Left cardiac atrium (tissue), 4 donors: ENCODE measurements around the gene IL1RAP. TPM values are rescaled to one million over a fixed set of nuclear protein-coding genes. Genes with fewer than 3 reads are reported as not detected.
"Not testable (repeated sequence)": the region's sequence is repeated elsewhere in the genome, so short reads cannot be mapped to it uniquely, and the experiment has no call there.

Experiments
- ATAC-seq, 2 donors: fragments of 200-7000 bp; cut with Tn5 transposase; one replicate each; pipeline ENCODE4 v1.9.1; 2020; ENCODE audit warnings: mild to moderate bottlenecking in 2 of 2, moderate library complexity in 2 of 2
- DNase-seq: peaks from one replicate; pipeline ENCODE4 v3.0.0-alpha.2; 2020
- intact Hi-C, 2 donors: fragments of 100-400 bp; cut with DNase I; formaldehyde crosslinking; loops; one replicate each; pipeline versions ENCODE4 v1.14.1 to v1.15.1; 2022 to 2023
- long read RNA-seq: library from polyadenylated mRNA; unstranded; transcript quantifications from one replicate; pipeline ENCODE4 v2.0.0, GENCODE V29; 2021
- total RNA-seq, 2 donors: library from RNA; stranded (reverse); fragmentation: NEBNext Ultra II Directional; extraction: Animal tissue kit (Norgen Biotek cat#: 25700); gene quantifications; one replicate each; pipeline ENCODE4 v1.2.1, GENCODE V29; 2021
- donor health status: DM: no; HTN: yes; CAD: no.
- donor health status: DM: no; HTN: yes; CAD: no; lungs with severe emphysema.
- donor health status: DM: yes; HTN: yes; CAD: no.
- donor health status: Dilated cardiomyopathy.

IL1RAP gene, protein sequence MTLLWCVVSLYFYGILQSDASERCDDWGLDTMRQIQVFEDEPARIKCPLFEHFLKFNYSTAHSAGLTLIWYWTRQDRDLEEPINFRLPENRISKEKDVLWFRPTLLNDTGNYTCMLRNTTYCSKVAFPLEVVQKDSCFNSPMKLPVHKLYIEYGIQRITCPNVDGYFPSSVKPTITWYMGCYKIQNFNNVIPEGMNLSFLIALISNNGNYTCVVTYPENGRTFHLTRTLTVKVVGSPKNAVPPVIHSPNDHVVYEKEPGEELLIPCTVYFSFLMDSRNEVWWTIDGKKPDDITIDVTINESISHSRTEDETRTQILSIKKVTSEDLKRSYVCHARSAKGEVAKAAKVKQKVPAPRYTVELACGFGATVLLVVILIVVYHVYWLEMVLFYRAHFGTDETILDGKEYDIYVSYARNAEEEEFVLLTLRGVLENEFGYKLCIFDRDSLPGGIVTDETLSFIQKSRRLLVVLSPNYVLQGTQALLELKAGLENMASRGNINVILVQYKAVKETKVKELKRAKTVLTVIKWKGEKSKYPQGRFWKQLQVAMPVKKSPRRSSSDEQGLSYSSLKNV
- total RNA-seq: 10 to 100 TPM in 1 of 2 donors, 1 to 10 TPM in 1; 7.1 to 14.7 TPM
- long read RNA-seq, full-length matches to known transcripts: 6 of 9 reads
- long read RNA-seq, partial matches to known transcripts: 1 of 9 reads
- long read RNA-seq, other reads (novel, unspliced or antisense): 2 of 9 reads

DNA sequence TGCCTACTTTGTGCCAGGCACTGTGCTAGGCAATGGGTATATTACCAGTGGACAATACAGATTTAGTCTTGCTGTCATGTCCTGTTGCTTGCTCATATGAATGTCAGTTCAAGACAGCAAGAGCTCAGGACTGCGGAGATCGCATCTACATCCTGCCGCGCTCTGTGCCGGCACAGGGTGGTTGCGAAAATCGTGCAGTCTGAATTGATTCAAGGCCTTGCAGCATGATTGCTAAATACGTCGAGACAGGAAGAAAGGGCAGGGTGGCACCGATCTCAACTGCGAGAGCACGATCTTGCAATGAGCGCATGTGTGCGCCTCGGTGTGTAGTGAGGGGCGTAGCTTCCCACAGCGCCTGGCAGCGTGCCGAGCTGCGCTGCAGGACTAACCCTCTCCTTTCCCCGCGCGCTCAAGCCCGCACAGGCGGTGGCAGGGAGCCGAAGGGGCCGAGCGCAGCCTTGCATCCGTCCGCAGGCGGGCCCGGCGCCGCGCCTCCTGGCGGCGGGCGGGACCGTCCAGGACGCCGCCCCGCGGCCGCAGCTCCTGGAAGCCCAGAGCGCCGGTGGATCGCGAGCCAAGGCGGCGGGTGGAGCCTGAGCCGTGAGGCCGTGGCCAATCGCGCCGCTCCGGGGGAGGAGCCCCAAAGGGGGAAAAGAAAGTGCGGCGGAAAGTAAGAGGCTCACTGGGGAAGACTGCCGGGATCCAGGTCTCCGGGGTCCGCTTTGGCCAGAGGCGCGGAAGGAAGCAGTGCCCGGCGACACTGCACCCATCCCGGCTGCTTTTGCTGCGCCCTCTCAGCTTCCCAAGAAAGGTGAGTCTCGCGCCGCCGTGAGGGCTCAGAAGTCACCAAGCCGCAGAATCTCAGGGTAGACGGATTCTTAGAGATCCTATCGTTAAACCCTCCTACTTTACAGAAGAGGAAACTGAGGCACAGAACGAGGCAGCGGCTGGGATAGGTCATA lies at the start of gene IL1RAP:
IL1RAP (plus strand) TSS at position 677 of the 962 bp plus-strand sequence. CDS start 50,205 bp downstream, outside the sequence.
- ATAC-seq (peak; percentile 99), DNase-seq (peak; percentile 94)
- intact Hi-C loops: loop anchor here in 1 of 2 donors (2.0 kb wide), 1 partner anchor 183 kb away; no protein-coding TSS in a partner anchor

DNA sequence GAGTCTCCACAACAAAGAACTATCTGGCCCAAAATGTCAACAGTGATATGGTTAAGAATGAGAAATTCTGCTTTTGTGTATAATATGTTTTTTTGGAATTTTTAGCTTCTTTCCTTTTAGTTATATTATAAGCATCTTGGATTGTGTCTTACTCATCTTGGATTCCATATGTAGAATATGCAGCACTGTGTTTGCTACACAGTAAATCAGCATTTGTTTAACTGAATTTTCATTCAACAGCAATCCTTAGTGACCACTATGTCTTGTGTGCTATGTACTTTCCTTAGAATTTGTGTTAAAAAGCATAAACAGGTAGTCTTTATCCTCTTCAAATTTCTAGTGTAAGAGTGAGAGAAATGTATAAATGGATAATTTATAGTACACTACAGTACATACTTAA lies 46.0 kb upstream of the IL1RAP start:
- intact Hi-C loops: no loop called here
- no peak for DNase-seq
- no peak for ATAC-seq

DNA sequence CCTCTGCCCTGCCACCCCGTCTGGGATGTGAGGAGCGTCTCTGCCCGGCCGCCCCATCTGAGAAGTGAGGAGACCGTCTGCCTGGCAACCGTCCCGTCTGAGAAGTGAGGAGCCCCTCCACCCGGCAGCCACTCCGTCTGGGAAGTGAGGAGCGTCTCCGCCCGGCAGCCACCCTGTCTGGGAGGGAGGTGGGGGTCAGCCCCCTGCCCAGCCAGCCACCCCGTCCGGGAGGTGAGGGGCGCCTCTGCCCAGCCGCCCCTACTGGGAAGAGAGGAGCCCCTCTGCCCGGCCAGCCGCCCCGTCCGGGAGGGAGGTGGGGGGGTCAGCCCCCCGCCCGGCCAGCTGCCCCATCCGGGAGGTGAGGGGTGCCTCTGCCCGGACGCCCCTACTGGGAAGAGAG lies 40.6 kb upstream of the IL1RAP start:
- intact Hi-C loops, DNase-seq, ATAC-seq: not testable (repeated sequence)

DNA sequence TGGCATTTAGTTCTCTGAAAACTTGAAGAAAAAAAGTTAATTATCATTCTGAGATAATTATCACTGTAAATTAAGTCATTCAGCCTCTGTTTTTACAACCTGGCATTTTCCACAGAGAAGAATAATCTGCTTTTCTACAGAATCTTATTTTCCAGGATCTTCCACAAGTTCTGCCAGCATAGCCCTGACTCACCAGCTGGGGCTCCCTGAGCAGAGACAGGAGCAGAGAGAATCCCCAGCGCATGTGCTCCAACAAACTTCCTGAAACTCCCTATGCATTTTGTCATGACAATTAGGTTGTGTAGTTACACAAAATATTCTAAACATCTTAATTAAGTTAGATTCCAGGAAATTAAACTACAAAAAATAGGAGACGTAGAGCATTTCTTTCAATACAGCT lies 32.1 kb upstream of the IL1RAP start:
- ATAC-seq: no peak
- DNase-seq: no peak
- intact Hi-C loops: no loop called here

DNA sequence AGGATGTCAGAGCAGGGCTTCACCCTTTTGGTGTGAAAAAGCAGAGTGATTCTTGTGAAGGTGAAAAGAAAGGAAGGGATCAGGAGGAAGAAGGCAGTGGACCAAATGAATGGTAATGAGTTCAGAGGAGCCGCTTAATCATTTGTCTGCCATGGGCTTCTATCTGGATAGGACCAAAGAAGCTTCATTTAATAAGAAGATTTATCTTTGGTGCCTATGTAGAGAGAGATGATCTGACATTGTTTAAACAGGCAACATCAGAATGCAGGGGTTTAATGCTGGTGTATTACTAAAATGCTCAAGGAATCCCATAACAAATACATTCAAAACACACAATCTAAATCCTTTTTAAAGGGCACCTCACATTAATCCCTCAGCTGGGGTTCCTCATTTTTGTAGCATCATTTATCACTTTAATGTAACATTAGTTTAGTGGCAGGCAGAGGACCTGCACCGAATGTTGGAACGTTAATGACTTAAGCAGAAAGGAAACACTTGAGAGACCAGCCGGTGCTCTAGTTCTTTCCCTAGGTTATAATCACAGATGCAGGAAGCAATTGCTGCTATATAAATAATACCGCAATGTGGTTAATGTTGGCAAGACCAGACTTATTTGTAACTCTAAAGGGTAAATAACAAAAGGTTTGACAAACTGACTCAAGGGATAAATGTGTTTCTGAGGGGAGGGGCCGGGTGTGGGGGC lies 27.9 kb upstream of the IL1RAP start:
- intact Hi-C loops: no loop called here
- DNase-seq (no peak), ATAC-seq (no peak)

DNA sequence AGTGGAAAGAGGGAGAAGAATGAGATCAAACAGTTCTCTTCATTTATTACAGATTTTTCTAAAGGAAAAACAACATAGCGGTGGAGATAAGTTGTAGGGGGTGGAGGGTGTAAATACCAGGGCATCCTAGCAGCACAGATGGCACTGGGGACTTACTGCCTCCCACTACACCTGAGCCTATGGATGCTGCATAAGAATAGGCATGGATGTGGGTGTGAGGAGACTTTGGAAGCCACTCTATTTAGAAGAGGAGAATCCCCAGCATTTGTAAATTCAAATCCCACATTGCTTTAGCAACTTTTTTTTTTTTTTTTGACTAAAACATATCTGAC lies 27.4 kb upstream of the IL1RAP start:
- intact Hi-C loops: no loop called here
- no peak for DNase-seq
- ATAC-seq: no peak

DNA sequence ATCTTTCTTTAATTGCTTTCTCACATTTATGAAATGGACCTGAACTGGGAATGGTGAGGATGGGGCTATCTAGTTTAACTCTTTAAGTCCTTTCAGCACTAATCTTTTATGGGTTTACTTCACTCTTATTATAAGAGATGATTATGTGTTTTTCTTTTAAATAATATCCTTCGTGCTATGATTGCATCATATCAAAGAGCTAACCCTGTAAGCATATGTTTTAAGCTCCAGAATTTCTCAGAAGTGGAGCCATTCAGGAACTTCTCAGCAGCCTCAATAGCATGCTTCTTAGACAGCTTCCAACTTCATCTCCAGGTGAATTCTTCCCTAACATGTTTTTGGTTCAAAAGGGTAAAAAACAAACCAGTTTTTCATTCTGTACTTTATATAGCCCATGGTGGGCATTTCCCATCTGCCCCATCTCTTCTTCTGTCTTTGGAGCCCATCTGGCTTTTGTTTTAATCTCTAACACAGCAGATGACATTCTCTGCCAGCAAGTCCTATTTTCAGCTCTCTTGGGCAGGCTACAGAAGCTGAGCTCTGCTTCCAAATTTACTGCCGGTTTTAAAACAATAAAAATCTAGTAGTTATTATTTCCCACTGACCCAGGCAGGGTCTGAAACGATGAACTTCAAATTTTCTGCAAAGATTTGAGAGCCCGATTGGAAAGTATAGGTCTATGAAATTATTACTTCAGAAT lies 26.8 kb upstream of the IL1RAP start:
- DNase-seq (no peak), ATAC-seq (no peak)

DNA sequence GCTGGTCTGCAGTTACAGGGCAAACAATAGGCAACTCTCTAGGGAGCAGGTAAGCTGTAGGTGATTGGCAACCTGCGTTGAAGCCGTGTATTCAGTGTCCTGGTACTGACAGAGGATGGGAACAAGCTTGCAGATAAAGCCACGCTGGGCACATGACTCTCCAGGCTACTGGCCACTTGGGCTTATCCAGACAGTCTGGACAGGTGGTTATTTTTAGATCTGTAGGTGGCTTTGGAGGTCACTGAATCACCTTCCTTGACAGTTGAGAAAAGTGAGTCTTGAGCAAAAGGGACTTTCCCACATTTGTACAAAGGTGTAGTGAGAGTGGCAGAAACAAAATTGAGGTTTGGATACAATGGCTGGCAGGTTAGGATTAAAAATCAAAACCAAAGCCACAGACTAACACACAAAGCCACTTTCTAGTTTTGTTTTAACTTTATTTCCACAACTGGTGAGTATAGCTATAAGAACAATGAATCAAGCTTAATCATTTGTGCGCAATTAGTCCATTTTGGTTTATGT lies 22.3 kb upstream of the IL1RAP start:
- intact Hi-C loops: no loop called here
- peak; percentile 27 for DNase-seq
- ATAC-seq: peak; percentile 75 to 84

More for the DNA sequence above, 26.8 kb upstream of the IL1RAP start:
- intact Hi-C loops: no loop called here

DNA sequence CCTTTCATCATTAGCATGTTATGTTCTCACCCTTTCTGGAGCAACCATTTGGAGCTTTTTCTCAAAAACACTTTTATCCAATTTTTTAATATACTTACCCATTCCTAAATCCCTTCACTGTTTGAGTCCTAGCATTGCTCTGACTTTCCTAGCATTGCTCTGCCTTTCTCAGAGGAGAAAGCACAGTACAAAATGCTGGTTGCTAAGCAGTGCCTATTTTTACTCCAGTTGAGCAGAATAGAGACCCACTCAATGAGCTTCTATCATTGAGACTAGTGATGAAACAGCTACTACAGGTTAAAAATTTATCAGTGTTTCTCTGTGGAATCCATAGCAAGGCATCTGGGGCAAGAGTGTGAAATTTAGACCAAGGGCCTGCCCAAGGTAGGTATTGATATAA lies 21.8 kb upstream of the IL1RAP start:
- ATAC-seq: peak; percentile 48 to 60
- DNase-seq: no peak
- intact Hi-C loops: no loop called here

DNA sequence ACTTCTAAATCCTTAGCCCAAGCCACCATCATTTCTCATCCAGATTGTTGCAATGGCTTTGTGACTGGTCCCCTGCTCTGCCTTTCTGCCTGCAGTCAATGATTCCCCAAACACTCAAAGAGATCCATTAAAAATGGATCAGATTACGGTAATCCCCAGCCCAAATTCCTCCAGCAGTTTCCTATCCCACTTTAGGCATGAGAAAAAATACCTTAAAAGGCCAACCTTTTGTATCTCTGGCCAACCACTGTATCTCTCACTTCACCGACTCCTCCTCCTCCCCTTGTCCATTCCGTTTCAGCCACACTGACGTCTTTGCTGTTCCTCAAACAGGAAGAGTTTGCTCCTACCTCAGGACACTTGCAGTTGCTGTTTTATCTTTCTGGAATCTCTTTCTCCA lies 20.9 kb upstream of the IL1RAP start:
- no peak for ATAC-seq
- intact Hi-C loops: no loop called here

DNA sequence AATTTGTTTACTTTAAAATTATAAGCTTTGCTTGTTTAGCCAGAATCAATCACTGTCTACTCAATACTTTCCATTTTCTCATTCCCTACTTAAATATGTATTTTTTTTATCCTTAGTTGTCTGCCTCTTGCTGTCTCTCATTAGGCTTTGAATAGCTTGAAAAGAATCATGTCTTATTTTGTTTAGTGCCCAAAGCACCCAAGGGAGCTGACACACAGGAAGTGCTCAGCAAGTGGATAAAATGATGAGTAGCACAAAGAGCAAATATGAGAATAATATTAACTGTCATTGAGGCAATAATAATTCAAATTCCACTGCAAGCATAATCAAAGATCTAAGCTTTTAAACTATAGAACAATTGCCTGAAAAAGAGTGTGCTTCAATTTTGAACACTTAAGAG lies 19.0 kb upstream of the IL1RAP start:
- intact Hi-C loops: no loop called here
- ATAC-seq (no peak), DNase-seq (no peak)

More for the DNA sequence above, 20.9 kb upstream of the IL1RAP start:
- DNase-seq: no peak

DNA sequence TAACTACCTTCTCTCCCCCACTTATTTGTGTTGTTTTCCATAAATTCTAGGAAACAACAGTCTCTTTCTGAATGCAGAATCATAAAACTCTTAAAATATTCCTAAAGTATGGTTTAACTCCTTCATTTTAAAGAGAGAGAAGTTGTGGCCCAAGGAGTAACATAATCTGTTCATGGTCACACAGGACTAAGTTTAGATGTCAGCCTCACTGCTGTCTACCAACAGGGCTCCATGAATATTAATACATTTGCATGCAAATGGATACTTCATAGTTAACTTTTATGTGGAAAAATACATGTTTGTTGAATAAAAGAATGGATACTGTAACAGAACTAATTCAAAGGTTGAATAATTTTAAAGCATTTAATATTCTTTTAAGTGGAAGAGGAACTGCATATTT lies 18.5 kb upstream of the IL1RAP start:
- DNase-seq (no peak), ATAC-seq (no peak)
- intact Hi-C loops: no loop called here

DNA sequence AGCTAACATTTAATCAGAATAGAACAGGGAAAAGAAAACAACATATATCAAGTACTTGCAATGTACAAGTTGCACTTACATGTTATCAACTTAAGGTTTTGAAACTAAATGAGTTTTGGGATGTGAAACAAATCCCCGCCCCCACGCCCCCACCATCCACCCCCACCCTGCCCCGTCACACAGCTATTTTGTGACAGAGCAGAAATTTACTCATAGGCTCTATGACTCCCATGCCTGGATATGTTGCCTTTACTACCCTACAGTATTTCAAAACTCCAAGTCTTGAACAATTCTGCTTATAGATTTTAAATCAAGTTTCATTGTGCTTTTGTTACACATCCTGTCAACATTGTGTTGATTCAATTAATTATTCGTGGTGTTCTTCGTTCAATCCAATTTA lies 18.1 kb upstream of the IL1RAP start:
- ATAC-seq (peak in 1 of 2 donors; percentile 35), DNase-seq (no peak)
- intact Hi-C loops: no loop called here

DNA sequence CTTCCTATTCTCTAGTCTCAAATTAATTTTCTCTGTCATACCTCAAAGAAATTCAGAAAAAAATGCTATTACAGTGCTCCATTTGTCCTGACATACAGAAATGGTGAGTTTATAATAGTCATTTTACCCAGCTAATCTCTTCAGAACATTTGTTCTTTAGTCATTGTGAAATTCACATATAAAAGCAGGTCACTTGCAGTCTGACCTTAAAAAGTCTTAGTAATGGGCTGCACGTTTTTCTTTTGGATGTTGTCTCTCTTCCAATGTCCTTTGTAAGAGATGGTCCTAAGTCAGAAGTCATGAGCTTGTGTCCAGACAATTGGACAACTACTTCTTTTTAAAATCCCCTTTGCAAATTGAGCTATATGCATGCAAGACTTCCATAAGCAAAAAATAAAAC lies 17.0 kb upstream of the IL1RAP start:
- DNase-seq: no peak

DNA sequence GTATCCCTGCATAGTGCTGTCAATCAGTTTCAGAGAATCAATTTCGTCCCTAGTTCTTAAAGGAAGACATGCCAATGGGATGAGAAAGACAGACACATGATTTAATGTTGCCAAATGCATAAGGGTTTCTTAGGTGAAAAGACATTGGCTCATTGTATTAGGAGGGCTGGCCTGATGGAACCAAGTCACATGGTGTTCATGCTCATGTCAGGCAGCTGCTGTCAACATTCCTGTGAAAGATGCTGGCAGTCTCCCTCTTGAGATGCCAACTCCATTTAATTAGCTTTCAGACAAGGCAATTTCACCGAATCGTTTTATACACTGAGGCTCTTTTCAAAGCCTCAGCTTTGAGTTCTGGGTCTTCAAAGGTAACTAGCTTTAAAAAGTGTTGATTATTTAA lies 16.1 kb upstream of the IL1RAP start:
- peak; percentile 90 to 93 for ATAC-seq
- intact Hi-C loops: no loop called here

More for the DNA sequence above, 17.0 kb upstream of the IL1RAP start:
- intact Hi-C loops: no loop called here
- ATAC-seq: no peak

DNA sequence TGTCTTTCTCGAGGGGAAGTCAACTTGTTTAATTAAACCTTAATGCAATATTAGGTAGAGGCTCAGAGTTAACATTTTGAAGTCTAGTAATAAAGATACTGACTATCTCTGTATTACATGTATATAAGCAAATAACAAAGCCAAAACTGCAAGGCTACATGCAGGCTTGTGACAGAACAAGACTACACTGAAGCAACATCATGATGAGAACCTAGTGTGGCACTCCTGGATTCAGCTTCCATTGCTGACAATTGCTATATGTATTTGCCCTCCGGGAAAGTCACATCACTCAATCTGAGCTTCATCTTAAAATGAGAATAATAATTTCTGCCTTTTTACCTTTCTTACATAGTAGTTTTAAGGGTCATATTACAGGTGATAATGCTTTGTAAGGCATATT lies 15.6 kb upstream of the IL1RAP start:
- intact Hi-C loops: no loop called here
- ATAC-seq (peak; percentile 26 to 29), DNase-seq (no peak)

More for the DNA sequence above, 16.1 kb upstream of the IL1RAP start:
- peak; percentile 31 for DNase-seq

DNA sequence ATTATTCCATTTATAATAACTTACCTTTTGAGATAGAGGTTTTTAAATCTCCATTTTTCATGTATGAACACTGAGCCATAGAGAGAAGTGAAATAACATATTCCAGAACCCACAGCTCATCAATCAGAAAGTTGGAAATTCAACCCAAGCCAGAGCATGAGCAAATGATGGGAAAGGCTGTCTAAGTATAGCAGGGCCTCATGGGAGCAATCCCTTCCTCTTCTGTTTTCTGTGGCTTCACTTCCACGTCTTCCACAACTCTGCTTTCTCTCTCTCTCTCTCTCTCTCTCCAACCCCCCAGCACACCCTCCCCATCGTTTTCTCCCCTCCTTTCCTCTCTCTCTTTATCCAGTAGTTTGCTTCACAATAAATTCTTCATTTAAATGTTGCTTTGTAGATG lies 14.8 kb upstream of the IL1RAP start:
- intact Hi-C loops: no loop called here
- ATAC-seq (no peak), DNase-seq (no peak)

DNA sequence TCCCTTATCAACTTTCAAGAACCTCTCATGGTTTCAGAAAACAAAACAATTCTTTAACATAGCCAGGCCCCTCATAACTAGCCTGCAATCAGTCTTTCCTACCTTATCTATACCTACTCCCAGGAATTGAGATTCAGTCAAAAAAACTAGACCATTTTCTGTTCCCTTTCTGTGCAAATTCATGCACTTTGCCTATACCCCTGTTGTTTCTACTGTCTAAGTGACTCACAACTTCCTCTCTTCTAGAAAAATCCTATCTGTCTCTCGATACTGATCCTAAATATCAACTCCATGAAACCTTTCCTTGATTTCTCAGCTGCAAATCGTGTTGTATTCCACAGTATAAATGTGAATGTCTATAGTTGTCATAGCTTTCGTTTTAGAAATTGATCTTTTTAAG lies 10.9 kb upstream of the IL1RAP start:
- no peak for ATAC-seq
- DNase-seq: no peak

More for the DNA sequence above, 10.9 kb upstream of the IL1RAP start:
- intact Hi-C loops: no loop called here
